ENCODE measurements around the gene STARD6. TPM values are rescaled to one million over a fixed set of nuclear protein-coding genes. Genes with fewer than 3 reads are reported as not detected.

The STARD6 gene
- total RNA-seq, 1 donor from 2014 or later, result not detected

GRCh38 chr18:54351186-54351585 lies 6.5 kb downstream of the STARD6 start:
- H3K27ac Mint-ChIP-seq (ENCODE audit: unreplicated experiment), result no peak overlapping the region
- TF ChIP-seq CTCF (IDR thresholded peaks at IDR 0.05), result no peak
- peaks cover 26% of the 10 kb centered on the region for H3K9me3 Mint-ChIP-seq (ENCODE audit: unreplicated experiment)
- H3K4me3 Mint-ChIP-seq (ENCODE audit: unreplicated experiment), result no peak overlapping the region
- H3K4me1 Mint-ChIP-seq (ENCODE audit: unreplicated experiment), result no peaks in the 10 kb centered on the region
- H3K36me3 Mint-ChIP-seq (ENCODE audit: unreplicated experiment), result no peaks in the 10 kb centered on the region
- peaks cover 33% of the 10 kb centered on the region for H3K27me3 Mint-ChIP-seq (ENCODE audit: unreplicated experiment)
- DNase-seq (ENCODE audit: extremely low spot score, unreplicated experiment), result no peak

GRCh38 chr18:54338230-54338629 lies 19.4 kb downstream of the STARD6 start:
- H3K27ac Mint-ChIP-seq (ENCODE audit: unreplicated experiment), result no peak overlapping the region
- peaks cover 3% of the 10 kb centered on the region for H3K9me3 Mint-ChIP-seq (ENCODE audit: unreplicated experiment)
- TF ChIP-seq CTCF (IDR thresholded peaks at IDR 0.05), result no peak
- no peaks in the 10 kb centered on the region for H3K4me1 Mint-ChIP-seq (ENCODE audit: unreplicated experiment)
- no peak overlapping the region for H3K4me3 Mint-ChIP-seq (ENCODE audit: unreplicated experiment)
- no peak for DNase-seq (ENCODE audit: extremely low spot score, unreplicated experiment)
- peaks cover 16% of the 10 kb centered on the region for H3K27me3 Mint-ChIP-seq (ENCODE audit: unreplicated experiment)
- no peaks in the 10 kb centered on the region for H3K36me3 Mint-ChIP-seq (ENCODE audit: unreplicated experiment)

DNA sequence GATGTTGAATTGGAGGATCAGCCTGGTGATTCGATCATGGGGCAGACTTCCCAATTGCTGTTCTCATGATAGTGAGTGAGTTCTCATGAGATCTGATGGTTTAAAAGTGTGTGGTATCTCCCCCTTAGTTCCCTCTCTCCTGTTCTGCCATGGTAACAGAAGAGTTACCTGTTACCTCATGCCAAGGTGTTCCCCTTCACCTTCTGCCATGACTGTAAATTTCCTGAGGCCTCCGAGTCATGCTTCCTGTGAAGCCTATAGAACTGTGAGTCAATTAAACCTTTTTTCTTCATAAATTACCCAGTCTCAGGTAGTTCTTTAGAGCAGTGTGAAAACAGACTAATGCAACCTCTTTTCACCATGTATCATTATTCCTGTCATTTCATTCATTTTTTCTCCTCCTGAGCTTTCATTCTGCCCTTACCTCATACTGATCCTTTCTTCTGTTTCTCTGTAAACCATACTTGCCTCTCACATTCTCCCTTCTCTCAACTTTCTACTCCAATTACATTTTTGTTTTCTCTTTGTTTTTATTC lies 22.0 kb downstream of the STARD6 start:
- no peak for TF ChIP-seq CTCF (IDR thresholded peaks at IDR 0.05)

DNA sequence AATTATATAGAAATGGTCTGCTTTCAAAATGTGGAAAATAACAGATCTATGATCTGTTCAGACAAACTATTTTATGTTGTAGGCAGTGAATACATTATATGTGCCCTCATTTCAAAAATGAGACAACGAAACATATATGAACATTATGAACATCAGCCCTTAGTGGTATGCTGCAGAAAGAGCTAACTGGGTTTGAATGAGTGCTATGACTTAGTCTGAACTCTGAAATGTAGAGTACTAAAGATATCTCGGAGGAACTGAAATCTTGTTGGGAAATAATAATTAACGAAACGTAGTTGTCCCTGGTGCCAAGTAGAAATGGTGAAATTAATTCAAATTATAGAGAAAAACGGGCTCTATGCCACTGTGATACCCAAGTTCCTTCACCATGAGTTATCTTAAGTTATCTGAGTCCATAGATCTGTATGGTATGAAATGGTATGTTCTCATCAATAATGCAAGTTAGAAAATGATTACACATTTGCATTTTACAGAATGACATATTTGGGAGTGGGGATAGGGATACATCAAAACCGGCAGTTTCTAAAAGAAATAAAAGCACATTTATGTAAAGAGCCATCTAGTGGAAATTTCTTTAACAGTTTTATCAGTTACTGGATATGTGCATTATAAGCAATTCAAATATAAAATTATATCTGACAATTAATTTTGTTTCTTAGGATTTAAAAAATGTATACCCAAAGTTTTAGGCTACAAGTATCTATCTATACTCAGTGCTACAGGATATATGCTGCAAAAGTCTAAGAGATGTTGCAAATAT lies 26.7 kb downstream of the STARD6 start:
- H3K9me3 Mint-ChIP-seq (ENCODE audit: unreplicated experiment), result no peaks in the 10 kb centered on the region
- no peaks in the 10 kb centered on the region for H3K36me3 Mint-ChIP-seq (ENCODE audit: unreplicated experiment)
- H3K4me3 Mint-ChIP-seq (ENCODE audit: unreplicated experiment), result no peak overlapping the region
- H3K27me3 Mint-ChIP-seq (ENCODE audit: unreplicated experiment), result peaks cover 21% of the 10 kb centered on the region
- no peaks in the 10 kb centered on the region for H3K4me1 Mint-ChIP-seq (ENCODE audit: unreplicated experiment)
- H3K27ac Mint-ChIP-seq (ENCODE audit: unreplicated experiment), result no peak overlapping the region
- DNase-seq (ENCODE audit: extremely low spot score, unreplicated experiment), result no peak
- peak; percentile 40 for TF ChIP-seq CTCF (IDR thresholded peaks at IDR 0.05)

More for the DNA sequence above, 22.0 kb downstream of the STARD6 start:
- H3K4me1 Mint-ChIP-seq (ENCODE audit: unreplicated experiment), result no peaks in the 10 kb centered on the region
- no peak overlapping the region for H3K4me3 Mint-ChIP-seq (ENCODE audit: unreplicated experiment)
- no peaks in the 10 kb centered on the region for H3K9me3 Mint-ChIP-seq (ENCODE audit: unreplicated experiment)
- H3K27me3 Mint-ChIP-seq (ENCODE audit: unreplicated experiment), result peaks cover 21% of the 10 kb centered on the region
- H3K36me3 Mint-ChIP-seq (ENCODE audit: unreplicated experiment), result no peaks in the 10 kb centered on the region
- H3K27ac Mint-ChIP-seq (ENCODE audit: unreplicated experiment), result no peak overlapping the region
- DNase-seq (ENCODE audit: extremely low spot score, unreplicated experiment), result no peak

DNA sequence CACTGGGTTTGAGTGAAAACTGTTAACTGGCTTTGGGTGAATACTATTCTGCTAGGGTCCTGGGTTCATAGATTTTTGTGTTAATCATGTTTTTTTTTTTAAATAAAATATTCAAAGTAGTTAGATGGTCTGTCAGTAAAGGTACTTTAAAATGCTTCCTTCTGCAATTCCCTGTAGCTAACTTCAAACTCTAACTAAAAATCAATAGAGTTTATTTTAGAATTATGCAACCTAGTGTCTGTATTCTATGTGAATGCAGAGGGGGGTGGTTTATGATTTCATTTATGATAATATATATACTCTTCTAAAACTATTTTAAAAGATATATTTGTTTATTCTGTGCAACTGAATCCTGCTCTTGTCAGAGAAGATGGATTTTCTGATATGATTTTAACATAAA lies 27.9 kb downstream of the STARD6 start:
- no peak for DNase-seq (ENCODE audit: extremely low spot score, unreplicated experiment)
- no peak overlapping the region for H3K27ac Mint-ChIP-seq (ENCODE audit: unreplicated experiment)
- no peaks in the 10 kb centered on the region for H3K9me3 Mint-ChIP-seq (ENCODE audit: unreplicated experiment)
- no peaks in the 10 kb centered on the region for H3K4me1 Mint-ChIP-seq (ENCODE audit: unreplicated experiment)
- TF ChIP-seq CTCF (IDR thresholded peaks at IDR 0.05), result no peak
- H3K27me3 Mint-ChIP-seq (ENCODE audit: unreplicated experiment), result peaks cover 16% of the 10 kb centered on the region
- no peak overlapping the region for H3K4me3 Mint-ChIP-seq (ENCODE audit: unreplicated experiment)
- H3K36me3 Mint-ChIP-seq (ENCODE audit: unreplicated experiment), result no peaks in the 10 kb centered on the region

All from osteocyte (in vitro differentiated cells).